HG03342 (cell line): ENCODE measurements around the gene TXNDC15.

ENCODE experiments used
- ATAC-seq: cut with Tn5 transposase; IDR thresholded peaks from one replicate; pipeline ENCODE4 v1.9.1; 2021; ENCODE audit warnings: mild to moderate bottlenecking, moderate library complexity; ENCODE audit not compliant: unreplicated experiment

TXNDC15 gene

DNA sequence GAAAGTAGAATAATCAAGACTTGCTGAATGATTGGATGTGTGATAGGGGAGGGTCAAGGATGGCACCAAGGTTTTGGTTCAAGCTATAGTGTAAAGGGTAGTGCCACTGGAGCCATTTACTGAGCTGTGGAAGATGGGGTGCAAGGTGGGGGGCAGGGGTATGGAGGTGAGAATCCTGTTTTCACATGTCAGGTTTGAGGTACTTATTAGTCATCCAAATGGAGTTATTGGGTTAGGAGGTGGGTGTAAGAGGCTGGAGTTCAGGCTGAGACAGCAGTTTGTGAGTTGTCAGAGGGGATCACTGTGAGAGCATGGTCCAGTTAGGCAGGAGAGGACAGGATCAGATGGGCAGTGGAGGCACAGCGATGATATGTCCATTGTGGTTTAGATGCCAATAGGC, 39.6 kb downstream of the TXNDC15 start:
- ATAC-seq: no peak

DNA sequence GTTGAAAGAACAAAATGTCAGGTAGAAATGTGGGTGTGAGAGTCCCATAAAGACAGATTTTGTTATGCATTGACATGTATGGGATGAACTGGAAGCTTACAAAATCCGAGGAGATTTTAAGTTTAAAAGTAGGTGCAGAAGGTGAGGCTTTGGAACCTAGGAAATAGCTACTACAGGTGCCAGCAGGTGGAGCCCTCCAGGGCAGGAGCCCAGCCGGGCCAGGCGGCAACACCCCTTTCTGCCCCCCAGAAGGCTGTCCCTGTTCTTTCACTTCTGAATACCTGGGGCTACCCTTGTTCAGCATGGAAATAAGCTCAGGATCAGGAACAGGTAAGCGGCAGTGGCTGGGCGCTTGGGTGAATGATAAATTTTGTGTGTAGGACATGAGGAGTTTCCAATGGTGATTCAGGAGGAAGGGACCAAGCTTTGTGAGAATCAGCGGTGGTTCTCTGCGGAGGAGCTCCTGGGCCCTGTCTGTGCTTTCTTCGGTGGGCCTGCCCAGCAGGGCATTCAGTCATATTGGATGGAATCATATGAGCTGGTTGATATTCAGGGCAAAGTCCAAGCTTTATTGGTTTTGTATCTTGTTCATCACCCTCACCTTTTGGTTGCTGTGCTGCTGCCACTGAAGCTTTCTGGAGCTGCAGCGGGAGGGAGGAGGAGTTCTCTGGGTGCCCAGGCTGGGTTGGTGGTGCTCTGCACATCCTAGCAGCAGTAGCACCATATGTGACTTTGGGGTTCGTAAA, 43.1 kb downstream of the TXNDC15 start:
- ATAC-seq: no peak

DNA sequence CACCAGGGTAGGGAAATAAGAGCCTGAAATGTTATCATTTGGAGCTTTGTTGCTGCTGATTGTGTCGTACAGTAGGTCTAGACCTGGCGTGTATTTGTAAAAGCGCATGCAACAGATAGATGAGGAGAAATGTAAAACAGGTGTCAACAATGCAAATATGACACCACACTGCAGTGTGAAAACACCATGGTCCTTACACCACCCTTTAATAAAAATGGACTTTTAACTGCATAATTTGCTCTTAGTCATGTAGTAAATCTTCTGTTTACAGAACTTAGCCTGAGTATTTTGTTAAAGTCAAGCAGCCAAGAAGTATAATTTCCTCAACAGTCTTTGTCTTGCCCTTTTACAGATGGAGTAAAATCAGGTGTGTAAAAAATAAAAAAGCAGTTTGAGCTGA, 44.7 kb downstream of the TXNDC15 start:
- ATAC-seq: no peak

DNA sequence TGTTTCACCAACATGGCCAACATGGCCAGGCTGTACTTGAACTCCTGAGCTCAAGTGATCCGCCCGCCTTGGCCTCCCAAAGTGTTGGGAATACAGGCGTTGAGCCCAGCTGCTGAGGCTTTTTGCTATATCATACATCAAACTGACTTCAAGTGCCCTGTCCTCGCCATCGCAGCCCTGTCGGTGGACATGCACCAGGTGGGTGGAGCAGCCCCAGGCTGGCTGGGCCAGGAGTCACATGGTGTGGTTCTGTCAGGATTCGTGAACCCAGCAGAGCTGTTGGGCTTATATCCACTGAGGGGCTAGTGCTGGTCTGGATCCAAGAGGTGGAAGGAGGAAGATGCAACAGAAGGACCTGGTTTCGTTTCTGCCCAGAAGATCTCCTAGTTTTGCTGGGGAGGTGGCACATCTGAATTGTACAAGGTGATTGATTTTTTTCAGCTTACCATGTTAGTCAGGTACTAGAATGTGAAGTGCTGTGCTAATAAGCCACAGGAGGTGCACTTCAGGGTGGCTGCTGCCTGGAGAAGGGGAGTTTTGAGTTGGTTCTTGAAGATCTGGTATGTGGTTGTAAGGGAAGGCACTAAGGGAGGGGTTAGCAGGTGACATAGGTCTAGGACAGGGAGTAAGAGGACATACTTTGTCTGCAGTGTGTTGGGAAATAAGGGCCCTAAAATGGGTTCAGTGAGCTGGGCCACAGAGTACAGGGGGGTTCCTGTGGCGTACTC, 46.8 kb downstream of the TXNDC15 start:
- no peak for ATAC-seq

DNA sequence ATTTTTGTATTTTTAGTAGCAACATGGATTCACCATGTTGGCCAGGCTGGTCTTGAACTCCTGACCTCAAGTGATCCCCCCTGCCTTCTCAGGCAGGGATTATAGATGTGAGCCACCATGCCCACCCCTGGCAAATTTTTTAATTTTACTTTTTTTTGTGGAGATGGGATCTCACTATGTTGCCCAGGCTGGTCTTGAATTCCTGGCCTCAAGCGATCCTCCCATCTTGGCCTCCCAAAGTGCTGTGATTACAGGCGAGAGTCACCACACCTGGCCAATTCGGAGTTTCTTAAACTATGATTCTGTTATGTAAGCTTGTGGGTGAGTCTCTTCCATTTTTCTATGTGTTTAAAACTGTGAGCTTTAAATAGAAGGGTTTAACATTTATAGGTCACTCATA, 58.3 kb downstream of the TXNDC15 start:
- no peak for ATAC-seq

DNA sequence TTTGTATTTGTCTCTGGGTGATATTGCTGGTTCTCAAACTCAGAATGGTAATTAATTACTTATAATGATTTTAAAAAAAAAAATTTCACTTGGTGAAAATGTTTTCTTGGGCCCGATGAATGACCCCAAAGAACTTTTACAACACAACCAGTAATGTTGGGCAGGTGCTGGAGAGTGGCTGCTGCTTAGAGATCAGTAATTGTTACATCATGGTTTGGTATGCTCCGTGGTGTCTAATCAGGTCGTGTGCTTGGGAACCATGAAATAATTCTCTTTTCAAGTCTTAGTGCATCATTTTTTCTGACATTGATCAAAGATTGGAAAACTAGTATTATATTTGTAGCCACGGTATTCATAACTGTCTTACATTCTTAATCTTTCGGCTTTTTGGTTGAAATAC, 60.0 kb downstream of the TXNDC15 start:
- ATAC-seq: no peak

DNA sequence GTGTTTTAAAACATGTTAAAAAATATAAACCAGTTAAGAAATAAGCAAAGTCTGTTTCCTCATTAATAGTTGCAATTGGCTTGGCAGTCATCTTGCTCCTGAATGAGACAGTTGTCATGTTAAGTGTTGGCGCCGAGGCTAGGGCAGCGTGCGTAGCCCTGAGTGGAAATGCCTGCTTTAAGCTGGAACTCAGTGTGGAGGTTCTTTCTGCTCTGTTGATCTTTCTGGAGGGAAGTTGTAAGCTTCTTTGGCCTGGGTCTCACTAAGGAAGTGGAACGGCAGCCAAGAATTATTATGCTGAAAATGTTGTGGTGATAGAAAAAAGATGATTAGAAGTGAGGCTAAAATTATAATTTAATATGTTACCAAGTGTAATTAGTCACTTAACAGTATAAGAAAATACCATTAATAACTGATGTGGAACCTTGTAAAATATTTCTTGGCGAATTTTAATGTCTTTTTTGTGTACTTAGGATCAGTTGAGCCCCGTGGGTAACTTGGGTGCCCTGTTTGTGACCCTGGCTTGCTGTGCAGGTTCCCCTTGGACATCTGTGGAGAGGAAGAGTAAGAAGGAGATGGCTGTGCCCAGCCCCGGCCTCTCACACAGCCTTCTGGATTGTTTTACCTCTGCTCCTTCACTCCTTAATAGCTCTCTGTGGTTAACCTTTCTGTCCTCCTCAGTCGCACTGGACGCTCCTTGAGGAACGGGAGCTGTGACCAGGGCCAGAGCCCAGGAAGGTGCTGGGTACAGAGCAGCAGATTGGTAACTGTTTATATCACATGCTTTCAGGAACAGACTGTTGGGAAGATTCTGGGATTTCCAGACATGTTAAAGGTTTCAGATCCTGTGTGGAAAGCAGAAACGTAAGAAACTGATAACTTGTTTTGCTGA, 61.8 kb downstream of the TXNDC15 start:
- ATAC-seq: no peak

DNA sequence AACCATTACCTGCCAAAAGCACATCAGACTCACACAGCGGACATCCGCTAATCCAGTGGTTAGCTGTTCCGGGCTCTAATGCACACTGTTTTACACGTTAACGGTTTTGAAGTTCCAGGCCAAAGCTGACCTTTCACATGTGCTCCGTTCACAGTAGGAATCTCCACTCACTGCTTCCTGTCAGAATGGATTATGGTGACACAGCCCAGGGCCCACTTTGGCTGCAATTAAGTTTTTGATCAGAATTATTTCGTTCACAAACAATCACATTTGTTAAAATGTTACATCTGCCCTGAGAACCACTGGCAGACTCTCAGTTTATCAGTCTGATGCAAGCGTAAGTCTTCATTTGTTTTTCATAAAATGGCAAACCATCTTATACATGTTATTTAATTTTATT, 63.4 kb downstream of the TXNDC15 start:
- no peak for ATAC-seq

DNA sequence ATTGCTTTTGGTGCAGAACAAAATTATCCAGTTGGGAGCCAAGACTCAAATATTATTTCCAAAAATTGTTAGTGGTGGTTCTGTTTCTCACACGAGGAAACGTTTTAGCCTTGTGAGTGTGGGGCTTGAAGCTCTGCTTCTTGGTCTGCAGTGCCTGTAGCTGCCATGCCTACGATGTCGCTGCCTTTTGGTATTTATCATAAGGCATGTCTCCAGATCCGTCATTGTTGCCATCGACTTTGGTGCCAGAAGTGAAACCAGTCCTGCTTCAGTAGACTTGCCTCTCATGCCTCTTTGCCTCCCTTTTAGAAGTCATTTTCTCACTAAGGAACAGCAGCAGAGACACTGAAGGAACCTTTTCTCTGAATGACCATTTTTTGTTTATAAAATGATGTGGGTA, 63.9 kb downstream of the TXNDC15 start:
- no peak for ATAC-seq

DNA sequence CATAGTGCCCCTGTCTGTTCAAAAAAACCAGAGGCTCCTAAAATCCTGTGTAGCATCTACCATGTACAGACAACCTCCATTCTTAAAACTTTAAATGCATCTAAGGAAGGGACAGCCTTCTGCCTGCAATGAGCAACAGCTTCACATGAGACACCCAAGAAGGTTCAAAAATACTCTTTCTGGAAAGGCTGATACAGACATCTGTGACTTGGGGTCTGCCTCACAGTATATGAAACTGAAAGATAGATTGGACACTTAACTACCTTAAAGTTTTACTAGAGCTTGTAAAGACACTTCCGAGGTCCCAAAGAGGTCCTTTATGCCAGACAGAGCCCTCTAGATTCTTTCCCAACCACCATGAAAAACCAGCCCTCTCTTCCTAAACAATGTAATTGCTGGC, 65.3 kb downstream of the TXNDC15 start:
- ATAC-seq: no peak

DNA sequence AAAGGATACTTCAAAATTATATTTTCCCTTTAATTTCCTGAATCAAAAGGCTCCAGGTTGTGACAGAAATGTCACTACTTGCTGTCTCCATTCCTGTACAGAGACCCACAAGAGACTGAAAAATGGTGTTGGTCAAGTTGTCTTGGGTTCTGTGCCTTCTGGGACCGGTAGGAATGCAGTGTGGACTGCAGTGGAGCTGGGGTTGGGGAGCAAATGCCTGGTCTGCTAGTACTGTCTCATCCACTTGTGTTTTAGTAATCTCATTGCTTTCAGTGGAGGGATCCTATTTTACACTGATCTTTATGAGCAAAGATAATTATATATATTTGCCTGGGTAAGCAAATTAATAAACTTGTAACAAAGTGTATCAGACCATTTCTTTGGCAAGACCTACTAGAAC, 69.4 kb downstream of the TXNDC15 start:
- no peak for ATAC-seq

DNA sequence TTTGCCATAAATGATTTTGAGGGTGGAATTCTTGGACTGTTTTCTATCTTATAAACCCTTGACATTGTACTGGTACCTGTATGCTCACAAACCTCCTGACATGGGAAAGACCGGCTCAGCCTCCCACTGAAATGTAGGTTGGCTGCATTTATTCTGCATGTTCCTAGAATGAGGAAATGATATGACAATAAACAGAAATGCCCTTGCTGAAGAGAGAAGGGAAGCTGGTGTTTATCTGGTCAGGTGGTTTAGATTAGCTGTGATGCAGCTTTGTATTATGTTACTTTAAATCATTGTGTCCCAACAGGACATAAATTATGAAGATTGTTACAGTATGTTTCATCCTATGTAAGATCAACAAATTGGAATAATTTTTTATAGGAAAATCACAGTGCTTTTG, 70.5 kb downstream of the TXNDC15 start:
- no peak for ATAC-seq

DNA sequence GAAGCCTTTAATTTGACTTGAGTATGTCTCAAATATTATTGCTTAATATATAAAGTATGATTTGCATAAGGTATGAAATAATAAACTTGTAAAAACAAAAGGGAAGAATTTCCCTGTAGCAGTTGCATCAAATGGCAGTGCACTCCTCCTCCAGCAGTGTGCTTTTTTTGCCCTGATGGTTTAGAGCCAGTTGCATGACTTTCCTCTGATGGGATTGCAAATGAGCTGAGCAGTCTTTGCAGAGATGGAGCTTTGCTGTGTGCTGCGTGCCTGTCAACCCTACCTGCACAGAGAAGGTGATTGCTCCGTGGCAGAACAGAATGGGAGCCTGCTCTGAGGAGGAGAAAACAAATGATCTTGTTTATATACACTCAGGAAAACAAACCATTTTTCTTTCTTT, 70.9 kb downstream of the TXNDC15 start:
- no peak for ATAC-seq

DNA sequence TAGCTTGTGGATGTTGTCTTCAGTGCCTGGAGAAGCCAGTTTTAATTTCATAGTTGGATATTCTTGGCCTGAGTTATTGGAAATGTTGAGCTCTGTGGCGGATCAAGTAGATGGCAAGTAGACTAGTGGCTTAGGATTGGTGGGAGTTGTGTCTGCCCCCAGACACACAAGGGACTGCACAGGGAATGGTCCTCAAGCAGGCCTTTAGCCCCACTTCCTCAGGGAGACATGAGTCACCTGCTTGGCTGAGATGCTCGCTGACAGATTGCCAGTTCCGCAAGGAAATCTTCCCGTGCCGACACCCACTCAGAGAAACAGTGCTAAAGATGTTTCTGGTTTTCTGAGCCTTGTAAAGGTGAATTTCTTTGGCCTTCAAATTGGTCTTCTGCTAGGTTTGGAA, 74.7 kb downstream of the TXNDC15 start:
- ATAC-seq: no peak

DNA sequence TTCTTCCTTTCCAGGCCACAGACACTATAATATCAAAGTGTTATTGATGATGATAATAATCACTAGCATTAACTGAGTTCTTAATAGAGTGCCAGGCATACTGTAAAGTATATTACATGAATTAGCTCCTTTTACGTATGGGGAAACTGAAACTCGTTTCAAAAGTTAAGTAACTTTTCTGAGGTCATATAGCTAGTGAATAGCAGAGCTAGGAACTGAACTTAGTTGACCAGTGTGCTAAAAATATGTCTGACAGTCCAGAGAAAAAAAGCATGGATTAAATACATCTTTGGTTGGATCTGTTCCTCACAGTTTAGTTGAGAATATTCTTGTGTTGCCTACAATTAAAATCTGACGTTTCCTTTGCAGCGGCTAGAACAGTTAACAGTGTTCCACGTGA, 75.1 kb downstream of the TXNDC15 start:
- ATAC-seq: no peak
